HFFc6 (cell line): ENCODE measurements around the gene BRPF1. TPM values are rescaled to one million over a fixed set of nuclear protein-coding genes. Genes with fewer than 3 reads are reported as not detected.
A peak's percentile ranks its signal among the peaks of the same experiment; 100 is the strongest.

Experiments used
- DNase-seq: peaks from one replicate; pipeline ENCODE4 v3.0.0-alpha.2; 2018
- H3K27ac Mint-ChIP-seq: 2 replicates; pipeline ENCODE4 v1.8.0; 2020; ENCODE audit warnings: mild to moderate bottlenecking, mixed read lengths
- H3K27me3 Mint-ChIP-seq: 2 replicates; pipeline ENCODE4 v1.8.0; 2021; ENCODE audit warnings: mild to moderate bottlenecking, moderate library complexity, mixed read lengths; ENCODE audit not compliant: insufficient read depth
- H3K36me3 Mint-ChIP-seq: 2 replicates; pipeline ENCODE4 v1.8.0; 2021; ENCODE audit warnings: low read depth, mixed read lengths
- H3K4me1 Mint-ChIP-seq: 2 replicates; pipeline ENCODE4 v1.8.0; 2020; ENCODE audit warnings: low read depth, mixed read lengths
- H3K4me3 Mint-ChIP-seq: 2 replicates; pipeline ENCODE4 v1.8.0; 2020; ENCODE audit warnings: mild to moderate bottlenecking, moderate library complexity, mixed read lengths
- H3K9me3 Mint-ChIP-seq: 2 replicates; pipeline ENCODE4 v1.8.0; 2020; ENCODE audit warnings: mild to moderate bottlenecking, mixed read lengths
- total RNA-seq, 6 experiments: library from RNA; stranded (reverse); fragmentation: NEBNext Ultra II Directional; extraction: Animal tissue kit (Norgen Biotek cat#: 25700); gene quantifications; 2 replicates in 1 of 6; 3 replicates in 5 of 6; pipeline ENCODE4 v1.2.3, GENCODE V29; 2021
- TF ChIP-seq, protein P1 (sequence below): fragments of 200-600 bp; sonication (generic); IDR thresholded peaks from 2 replicates; pipeline ENCODE4 v1.5.0; 2021; ENCODE audit warnings: antibody characterized with exemption, mild to moderate bottlenecking

Gene BRPF1
- total RNA-seq, 6 experiments from 2014 or later = 14.4 to 18.4 (median 17.1) TPM

GRCh38 chr3:9712415-9712814 is 19.1 kb upstream of the BRPF1 start:
- no peak overlapping the region for H3K4me3 Mint-ChIP-seq
- no peaks in the 10 kb centered on the region for H3K36me3 Mint-ChIP-seq
- TF ChIP-seq, protein P1, sequence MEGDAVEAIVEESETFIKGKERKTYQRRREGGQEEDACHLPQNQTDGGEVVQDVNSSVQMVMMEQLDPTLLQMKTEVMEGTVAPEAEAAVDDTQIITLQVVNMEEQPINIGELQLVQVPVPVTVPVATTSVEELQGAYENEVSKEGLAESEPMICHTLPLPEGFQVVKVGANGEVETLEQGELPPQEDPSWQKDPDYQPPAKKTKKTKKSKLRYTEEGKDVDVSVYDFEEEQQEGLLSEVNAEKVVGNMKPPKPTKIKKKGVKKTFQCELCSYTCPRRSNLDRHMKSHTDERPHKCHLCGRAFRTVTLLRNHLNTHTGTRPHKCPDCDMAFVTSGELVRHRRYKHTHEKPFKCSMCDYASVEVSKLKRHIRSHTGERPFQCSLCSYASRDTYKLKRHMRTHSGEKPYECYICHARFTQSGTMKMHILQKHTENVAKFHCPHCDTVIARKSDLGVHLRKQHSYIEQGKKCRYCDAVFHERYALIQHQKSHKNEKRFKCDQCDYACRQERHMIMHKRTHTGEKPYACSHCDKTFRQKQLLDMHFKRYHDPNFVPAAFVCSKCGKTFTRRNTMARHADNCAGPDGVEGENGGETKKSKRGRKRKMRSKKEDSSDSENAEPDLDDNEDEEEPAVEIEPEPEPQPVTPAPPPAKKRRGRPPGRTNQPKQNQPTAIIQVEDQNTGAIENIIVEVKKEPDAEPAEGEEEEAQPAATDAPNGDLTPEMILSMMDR = no peak
- H3K9me3 Mint-ChIP-seq = no peaks in the 10 kb centered on the region
- peaks cover 6% of the 10 kb centered on the region; the same call in 1 of the 2 replicates for H3K4me1 Mint-ChIP-seq
- H3K27me3 Mint-ChIP-seq = peaks cover 29% of the 10 kb centered on the region
- no peak for DNase-seq
- H3K27ac Mint-ChIP-seq = no peak overlapping the region

GRCh38 chr3:9713142-9713541 is 18.4 kb upstream of the BRPF1 start:
- Mint-ChIP-seq H3K27ac (no peak overlapping the region), H3K9me3 (no peaks in the 10 kb centered on the region), H3K4me1 (peaks cover 6% of the 10 kb centered on the region; the same call in 1 of the 2 replicates), H3K27me3 (peaks cover 30% of the 10 kb centered on the region), H3K36me3 (no peaks in the 10 kb centered on the region), H3K4me3 (no peak overlapping the region)
- TF ChIP-seq, protein P1 = no peak
- DNase-seq = no peak

DNA sequence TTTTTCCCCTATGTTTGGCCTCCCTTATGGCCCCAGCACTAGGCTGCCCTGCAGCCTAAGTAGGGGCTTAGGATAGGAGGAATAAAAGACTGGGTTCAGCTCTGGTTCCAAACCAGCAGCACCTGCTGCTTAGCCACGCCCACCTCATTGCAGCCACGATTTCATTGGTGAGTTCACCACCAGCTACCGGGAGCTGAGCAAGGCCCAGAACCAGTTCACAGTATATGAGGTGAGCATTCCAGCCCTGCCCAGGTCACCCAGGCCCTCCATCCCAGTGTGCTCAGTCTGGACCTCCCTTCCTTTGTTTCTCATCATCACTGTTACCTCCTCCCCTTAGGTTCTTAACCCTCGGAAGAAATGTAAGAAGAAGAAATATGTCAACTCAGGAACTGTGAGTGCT is 16.4 kb upstream of the BRPF1 start:
- Mint-ChIP-seq H3K27ac (no peak overlapping the region), H3K4me3 (no peak overlapping the region), H3K9me3 (no peaks in the 10 kb centered on the region), H3K27me3 (peaks cover 33% of the 10 kb centered on the region), H3K36me3 (no peaks in the 10 kb centered on the region), H3K4me1 (peaks cover 6% of the 10 kb centered on the region; the same call in 1 of the 2 replicates)
- no peak for DNase-seq
- TF ChIP-seq, protein P1 = no peak

DNA sequence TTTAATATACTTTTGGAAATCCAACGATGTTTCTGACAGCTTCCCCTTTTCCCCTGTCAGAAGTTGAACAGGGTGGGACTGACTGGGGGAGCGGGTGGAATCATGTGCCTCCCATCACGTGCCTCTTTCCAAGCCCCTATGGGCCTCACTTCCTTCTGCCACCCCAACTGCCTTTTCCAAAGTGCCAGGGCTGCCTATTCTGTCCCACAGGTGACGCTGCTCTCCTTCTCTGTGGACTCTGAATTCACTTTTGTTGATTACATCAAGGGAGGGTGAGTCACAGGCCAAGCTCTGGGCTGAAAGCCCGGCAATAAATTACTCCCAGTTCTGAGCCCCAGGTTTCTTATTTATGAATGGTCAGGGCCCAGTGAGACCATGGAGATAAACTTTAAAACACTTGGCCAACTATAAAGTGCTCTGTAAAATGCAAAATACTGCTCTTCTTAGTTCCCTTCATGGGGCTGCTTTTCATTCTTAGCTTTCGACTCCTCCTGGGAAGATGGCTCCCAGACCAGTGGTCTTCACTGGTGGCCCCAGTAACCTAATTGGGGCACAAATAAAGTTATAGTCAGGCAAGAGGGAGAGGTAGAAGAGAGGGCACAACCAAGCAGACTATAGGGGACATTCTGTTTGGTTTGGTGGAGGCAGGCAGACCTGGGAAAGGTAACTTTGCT is 15.6 kb upstream of the BRPF1 start:
- TF ChIP-seq, protein P1 = peak; percentile 82
- H3K36me3 Mint-ChIP-seq = no peaks in the 10 kb centered on the region
- H3K9me3 Mint-ChIP-seq = no peaks in the 10 kb centered on the region
- peak; percentile 84 for DNase-seq
- H3K4me1 Mint-ChIP-seq = peaks cover 9% of the 10 kb centered on the region
- H3K4me3 Mint-ChIP-seq = no peak overlapping the region
- H3K27me3 Mint-ChIP-seq = peaks cover 28% of the 10 kb centered on the region
- no peak overlapping the region; the same call in 1 of the 2 replicates for H3K27ac Mint-ChIP-seq

- no peak for DNase-seq
- peaks cover 15% of the 10 kb centered on the region for H3K4me1 Mint-ChIP-seq
- TF ChIP-seq, protein P1 = no peak
- peaks cover 25% of the 10 kb centered on the region for H3K27me3 Mint-ChIP-seq
- H3K27ac Mint-ChIP-seq = no peak overlapping the region
- no peaks in the 10 kb centered on the region for H3K9me3 Mint-ChIP-seq
- no peaks in the 10 kb centered on the region for H3K36me3 Mint-ChIP-seq
- H3K4me3 Mint-ChIP-seq = no peak overlapping the region
Measured at GRCh38 chr3:9716801-9717555, 14.6 kb upstream of the BRPF1 start.
